WTC11 (cell line): ENCODE results near the gene PEX6. TPM values are rescaled to one million over a fixed set of nuclear protein-coding genes. Genes with fewer than 3 reads are reported as not detected.
A peak's percentile ranks its signal among the peaks of the same experiment; 100 is the strongest.

Experiments used
- ATAC-seq: fragments of 200-7000 bp; cut with Tn5 transposase; 2 replicates; pipeline ENCODE4 v1.10.0; 2021; ENCODE audit warnings: mild to moderate bottlenecking, moderate library complexity
- CTCF ChIA-PET: fragments of 300-600 bp; sonication (Branson Sonifier 250); formaldehyde crosslinking; loops from one replicate; lab custom pipeline; 2021; ENCODE audit warnings: antibody characterized with exemption; lab: Charles Lee
- POLR2A ChIA-PET: fragments of 350-600 bp; sonication (Branson Sonifier 250); formaldehyde crosslinking; loops from one replicate; lab custom pipeline; 2021; ENCODE audit warnings: antibody characterized with exemption; lab: Charles Lee
- DNase-seq: peaks from one replicate; pipeline ENCODE4 v3.0.0; 2021; ENCODE audit warnings: low spot score
- H3K27ac Mint-ChIP-seq: 2 replicates; pipeline ENCODE4 v1.8.0; 2021; ENCODE audit warnings: mixed read lengths
- H3K27me3 Mint-ChIP-seq: 2 replicates; pipeline ENCODE4 v1.8.0; 2021; ENCODE audit warnings: low read depth, mild to moderate bottlenecking, moderate library complexity, mixed read lengths
- H3K36me3 Mint-ChIP-seq: 2 replicates; pipeline ENCODE4 v1.8.0; 2021; ENCODE audit warnings: mixed read lengths
- H3K4me1 Mint-ChIP-seq: 2 replicates; pipeline ENCODE4 v1.8.0; 2022; ENCODE audit warnings: mixed read lengths
- H3K4me3 Mint-ChIP-seq: 2 replicates; pipeline ENCODE4 v1.8.0; 2021; ENCODE audit warnings: mild to moderate bottlenecking, moderate library complexity, mixed read lengths
- H3K9me3 Mint-ChIP-seq: 2 replicates; pipeline ENCODE4 v1.8.0; 2021; ENCODE audit warnings: mixed read lengths
- CREM ChIP-seq: sonication (generic); formaldehyde crosslinking; IDR thresholded peaks from 2 replicates; pipeline ENCODE4 v1.8.1; 2022; ENCODE audit warnings: mild to moderate bottlenecking, missing genetic modification reagents, moderate library complexity
- GABPB1 ChIP-seq: sonication (generic); formaldehyde crosslinking; IDR thresholded peaks from 2 replicates; pipeline ENCODE4 v1.8.1; 2023; ENCODE audit warnings: mild to moderate bottlenecking, missing genetic modification reagents
- GTF2I ChIP-seq: fragments of 250-450 bp; sonication (Bioruptor Pico); conservative IDR thresholded peaks from 2 replicates; pipeline ENCODE4 v1.4.0; 2021; ENCODE audit warnings: mild to moderate bottlenecking
- NFATC4 ChIP-seq: fragments of 250-450 bp; sonication (Bioruptor Pico); IDR thresholded peaks from 2 replicates; pipeline ENCODE4 v1.9.0; 2021; ENCODE audit warnings: mild to moderate bottlenecking
- NFE2L1 ChIP-seq: sonication (generic); formaldehyde crosslinking; IDR thresholded peaks from 2 replicates; pipeline ENCODE4 v1.8.1; 2023; ENCODE audit warnings: missing genetic modification reagents
- RELA ChIP-seq: sonication (generic); formaldehyde crosslinking; IDR thresholded peaks from 2 replicates; pipeline ENCODE4 v1.8.1; 2022; ENCODE audit warnings: missing genetic modification reagents, mild to moderate bottlenecking, borderline replicate concordance
- SOX15 ChIP-seq: fragments of 250-450 bp; sonication (Bioruptor Pico); IDR thresholded peaks from 2 replicates; pipeline ENCODE4 v1.9.0; 2021; ENCODE audit warnings: mild to moderate bottlenecking
- ZNF121 ChIP-seq: sonication (generic); formaldehyde crosslinking; IDR thresholded peaks from 2 replicates; pipeline ENCODE4 v1.8.0; 2023; ENCODE audit warnings: missing genetic modification reagents
- ZNF138 ChIP-seq: sonication (generic); formaldehyde crosslinking; conservative IDR thresholded peaks from 2 replicates; pipeline ENCODE4 v1.8.1; 2022; ENCODE audit warnings: mild to moderate bottlenecking, moderate library complexity, missing genetic modification reagents
- ZNF219 ChIP-seq: sonication (generic); formaldehyde crosslinking; IDR thresholded peaks from 2 replicates; pipeline ENCODE4 v1.8.0; 2023; ENCODE audit warnings: missing genetic modification reagents, mild to moderate bottlenecking, borderline replicate concordance
- ZNF671 ChIP-seq: fragments of 250-450 bp; sonication (Bioruptor Pico); IDR thresholded peaks from 2 replicates; pipeline ENCODE4 v1.8.0; 2021; ENCODE audit warnings: mild to moderate bottlenecking
- total RNA-seq: library from RNA; stranded (reverse); gene quantifications from 3 replicates; pipeline ENCODE4 v1.2.3, GENCODE V29; 2021
- TF ChIP-seq, protein P1 (sequence below): sonication (generic); formaldehyde crosslinking; IDR thresholded peaks from 2 replicates; pipeline ENCODE4 v1.8.1; 2023; ENCODE audit warnings: mild to moderate bottlenecking, missing genetic modification reagents, moderate library complexity
- TF ChIP-seq, protein P2 (sequence below): sonication (generic); formaldehyde crosslinking; IDR thresholded peaks from 2 replicates; pipeline ENCODE4 v1.8.1; 2022; ENCODE audit warnings: mild to moderate bottlenecking, moderate library complexity, missing genetic modification reagents
- TF ChIP-seq, protein P3 (sequence below): sonication (generic); formaldehyde crosslinking; conservative IDR thresholded peaks from 2 replicates; pipeline ENCODE4 v1.8.1; 2022; ENCODE audit warnings: mild to moderate bottlenecking, missing genetic modification reagents
- TF ChIP-seq, protein P4 (sequence below): sonication (generic); formaldehyde crosslinking; IDR thresholded peaks from 2 replicates; pipeline ENCODE4 v1.8.0; 2023; ENCODE audit warnings: mild to moderate bottlenecking, missing genetic modification reagents
- TF ChIP-seq, protein P5 (sequence below): sonication (generic); formaldehyde crosslinking; IDR thresholded peaks from 2 replicates; pipeline ENCODE4 v1.8.1; 2022; ENCODE audit warnings: low read depth, missing genetic modification reagents, borderline replicate concordance
- TF ChIP-seq, protein P6 (sequence below): sonication (generic); formaldehyde crosslinking; IDR thresholded peaks from 2 replicates; pipeline ENCODE4 v1.8.0; 2022; ENCODE audit warnings: mild to moderate bottlenecking, missing genetic modification reagents
- TF ChIP-seq, protein P7 (sequence below): sonication (generic); formaldehyde crosslinking; IDR thresholded peaks from 2 replicates; pipeline ENCODE4 v1.8.1; 2023; ENCODE audit warnings: mild to moderate bottlenecking, missing genetic modification reagents
- TF ChIP-seq, protein P8 (sequence below): sonication (generic); formaldehyde crosslinking; conservative IDR thresholded peaks from 2 replicates; pipeline ENCODE4 v1.8.1; 2023; ENCODE audit warnings: mild to moderate bottlenecking, low read depth, missing genetic modification reagents, moderate library complexity

PEX6 gene
- total RNA-seq, 1 experiment from 2014 or later, result 8.2 TPM

DNA sequence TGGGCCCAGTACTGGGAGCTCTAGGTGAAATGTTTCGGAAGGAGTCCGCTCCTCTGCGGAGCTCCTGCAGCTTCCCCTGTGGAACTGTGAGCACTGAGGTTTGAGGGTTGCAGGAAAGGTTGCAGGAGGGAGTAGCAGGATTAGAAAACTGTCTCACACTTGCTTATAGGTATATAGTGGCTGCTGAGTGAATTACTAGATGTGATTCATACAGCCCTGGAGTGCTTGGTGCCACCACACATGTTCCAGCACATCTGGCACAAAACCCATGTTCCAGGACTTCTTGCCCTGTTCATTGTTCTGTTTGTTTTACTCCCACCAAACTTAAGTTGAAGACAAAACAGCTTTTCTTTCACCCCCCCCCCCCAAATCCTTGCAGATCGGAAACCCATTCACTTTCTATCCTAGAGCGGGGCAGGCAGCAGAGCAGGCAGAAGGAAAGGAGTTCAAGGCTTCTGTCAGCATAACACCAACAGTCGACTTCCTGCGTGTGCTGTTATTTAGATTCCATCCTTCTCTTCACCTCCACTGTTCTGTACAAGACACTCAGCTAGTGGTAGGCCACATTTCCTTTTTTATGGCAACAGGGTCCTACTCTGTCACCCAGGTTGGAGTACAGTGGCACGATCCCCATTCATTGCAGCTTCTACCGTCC, 669 bp upstream of the PEX6 start:
- peak overlapping the region; percentile 91 for H3K4me3 Mint-ChIP-seq
- DNase-seq (no peak), ATAC-seq (0 out of 2 replicates have a peak, but pooled peaks have one; percentile 0)
- ChIA-PET POLR2A (interaction anchor here (0.6 to 1.9 kb wide), 10 partner anchors 14 to 73 kb away, joined by 3 to 11 read pairs (median 3); partner anchors contain the start of genes CNPY3 and GNMT), CTCF (interaction anchor here (1.1 to 3.7 kb wide), 10 partner anchors 11 to 164 kb away, joined by 3 to 19 read pairs (median 5); partner anchors contain the start of genes GNMT, KLHDC3 and MEA1)
- H3K27me3 Mint-ChIP-seq, result no peaks in the 10 kb centered on the region
- peak overlapping the region; percentile 98 for H3K27ac Mint-ChIP-seq
- TF ChIP-seq, protein P1, sequence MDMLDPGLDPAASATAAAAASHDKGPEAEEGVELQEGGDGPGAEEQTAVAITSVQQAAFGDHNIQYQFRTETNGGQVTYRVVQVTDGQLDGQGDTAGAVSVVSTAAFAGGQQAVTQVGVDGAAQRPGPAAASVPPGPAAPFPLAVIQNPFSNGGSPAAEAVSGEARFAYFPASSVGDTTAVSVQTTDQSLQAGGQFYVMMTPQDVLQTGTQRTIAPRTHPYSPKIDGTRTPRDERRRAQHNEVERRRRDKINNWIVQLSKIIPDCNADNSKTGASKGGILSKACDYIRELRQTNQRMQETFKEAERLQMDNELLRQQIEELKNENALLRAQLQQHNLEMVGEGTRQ (CRISPR knock-in tag), result no peak
- TF ChIP-seq GABPB1 (CRISPR knock-in tag), result no peak
- TF ChIP-seq, protein P2, sequence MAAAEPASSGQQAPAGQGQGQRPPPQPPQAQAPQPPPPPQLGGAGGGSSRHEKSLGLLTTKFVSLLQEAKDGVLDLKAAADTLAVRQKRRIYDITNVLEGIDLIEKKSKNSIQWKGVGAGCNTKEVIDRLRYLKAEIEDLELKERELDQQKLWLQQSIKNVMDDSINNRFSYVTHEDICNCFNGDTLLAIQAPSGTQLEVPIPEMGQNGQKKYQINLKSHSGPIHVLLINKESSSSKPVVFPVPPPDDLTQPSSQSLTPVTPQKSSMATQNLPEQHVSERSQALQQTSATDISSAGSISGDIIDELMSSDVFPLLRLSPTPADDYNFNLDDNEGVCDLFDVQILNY (CRISPR knock-in tag), result no peak
- TF ChIP-seq ZNF138 (CRISPR knock-in tag), result no peak
- no peak for TF ChIP-seq ZNF219 (CRISPR knock-in tag)
- no peak for TF ChIP-seq CREM (CRISPR knock-in tag)
- TF ChIP-seq, protein P3, sequence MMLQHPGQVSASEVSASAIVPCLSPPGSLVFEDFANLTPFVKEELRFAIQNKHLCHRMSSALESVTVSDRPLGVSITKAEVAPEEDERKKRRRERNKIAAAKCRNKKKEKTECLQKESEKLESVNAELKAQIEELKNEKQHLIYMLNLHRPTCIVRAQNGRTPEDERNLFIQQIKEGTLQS (CRISPR knock-in tag), result no peak
- no peak for TF ChIP-seq NFE2L1 (CRISPR knock-in tag)
- no peak for TF ChIP-seq GTF2I (CRISPR knock-in tag)
- TF ChIP-seq ZNF121 (CRISPR knock-in tag), result no peak
- TF ChIP-seq, protein P4, sequence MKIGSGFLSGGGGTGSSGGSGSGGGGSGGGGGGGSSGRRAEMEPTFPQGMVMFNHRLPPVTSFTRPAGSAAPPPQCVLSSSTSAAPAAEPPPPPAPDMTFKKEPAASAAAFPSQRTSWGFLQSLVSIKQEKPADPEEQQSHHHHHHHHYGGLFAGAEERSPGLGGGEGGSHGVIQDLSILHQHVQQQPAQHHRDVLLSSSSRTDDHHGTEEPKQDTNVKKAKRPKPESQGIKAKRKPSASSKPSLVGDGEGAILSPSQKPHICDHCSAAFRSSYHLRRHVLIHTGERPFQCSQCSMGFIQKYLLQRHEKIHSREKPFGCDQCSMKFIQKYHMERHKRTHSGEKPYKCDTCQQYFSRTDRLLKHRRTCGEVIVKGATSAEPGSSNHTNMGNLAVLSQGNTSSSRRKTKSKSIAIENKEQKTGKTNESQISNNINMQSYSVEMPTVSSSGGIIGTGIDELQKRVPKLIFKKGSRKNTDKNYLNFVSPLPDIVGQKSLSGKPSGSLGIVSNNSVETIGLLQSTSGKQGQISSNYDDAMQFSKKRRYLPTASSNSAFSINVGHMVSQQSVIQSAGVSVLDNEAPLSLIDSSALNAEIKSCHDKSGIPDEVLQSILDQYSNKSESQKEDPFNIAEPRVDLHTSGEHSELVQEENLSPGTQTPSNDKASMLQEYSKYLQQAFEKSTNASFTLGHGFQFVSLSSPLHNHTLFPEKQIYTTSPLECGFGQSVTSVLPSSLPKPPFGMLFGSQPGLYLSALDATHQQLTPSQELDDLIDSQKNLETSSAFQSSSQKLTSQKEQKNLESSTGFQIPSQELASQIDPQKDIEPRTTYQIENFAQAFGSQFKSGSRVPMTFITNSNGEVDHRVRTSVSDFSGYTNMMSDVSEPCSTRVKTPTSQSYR (CRISPR knock-in tag), result no peak
- TF ChIP-seq RELA, result no peak
- TF ChIP-seq, protein P5, sequence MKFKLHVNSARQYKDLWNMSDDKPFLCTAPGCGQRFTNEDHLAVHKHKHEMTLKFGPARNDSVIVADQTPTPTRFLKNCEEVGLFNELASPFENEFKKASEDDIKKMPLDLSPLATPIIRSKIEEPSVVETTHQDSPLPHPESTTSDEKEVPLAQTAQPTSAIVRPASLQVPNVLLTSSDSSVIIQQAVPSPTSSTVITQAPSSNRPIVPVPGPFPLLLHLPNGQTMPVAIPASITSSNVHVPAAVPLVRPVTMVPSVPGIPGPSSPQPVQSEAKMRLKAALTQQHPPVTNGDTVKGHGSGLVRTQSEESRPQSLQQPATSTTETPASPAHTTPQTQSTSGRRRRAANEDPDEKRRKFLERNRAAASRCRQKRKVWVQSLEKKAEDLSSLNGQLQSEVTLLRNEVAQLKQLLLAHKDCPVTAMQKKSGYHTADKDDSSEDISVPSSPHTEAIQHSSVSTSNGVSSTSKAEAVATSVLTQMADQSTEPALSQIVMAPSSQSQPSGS (CRISPR knock-in tag), result no peak
- TF ChIP-seq, protein P6, sequence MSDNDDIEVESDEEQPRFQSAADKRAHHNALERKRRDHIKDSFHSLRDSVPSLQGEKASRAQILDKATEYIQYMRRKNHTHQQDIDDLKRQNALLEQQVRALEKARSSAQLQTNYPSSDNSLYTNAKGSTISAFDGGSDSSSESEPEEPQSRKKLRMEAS (CRISPR knock-in tag), result no peak
- TF ChIP-seq ZNF671 (CRISPR knock-in tag), result no peak
- TF ChIP-seq, protein P7, sequence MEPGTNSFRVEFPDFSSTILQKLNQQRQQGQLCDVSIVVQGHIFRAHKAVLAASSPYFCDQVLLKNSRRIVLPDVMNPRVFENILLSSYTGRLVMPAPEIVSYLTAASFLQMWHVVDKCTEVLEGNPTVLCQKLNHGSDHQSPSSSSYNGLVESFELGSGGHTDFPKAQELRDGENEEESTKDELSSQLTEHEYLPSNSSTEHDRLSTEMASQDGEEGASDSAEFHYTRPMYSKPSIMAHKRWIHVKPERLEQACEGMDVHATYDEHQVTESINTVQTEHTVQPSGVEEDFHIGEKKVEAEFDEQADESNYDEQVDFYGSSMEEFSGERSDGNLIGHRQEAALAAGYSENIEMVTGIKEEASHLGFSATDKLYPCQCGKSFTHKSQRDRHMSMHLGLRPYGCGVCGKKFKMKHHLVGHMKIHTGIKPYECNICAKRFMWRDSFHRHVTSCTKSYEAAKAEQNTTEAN, result no peak
- no peak for TF ChIP-seq SOX15
- TF ChIP-seq, protein P8, sequence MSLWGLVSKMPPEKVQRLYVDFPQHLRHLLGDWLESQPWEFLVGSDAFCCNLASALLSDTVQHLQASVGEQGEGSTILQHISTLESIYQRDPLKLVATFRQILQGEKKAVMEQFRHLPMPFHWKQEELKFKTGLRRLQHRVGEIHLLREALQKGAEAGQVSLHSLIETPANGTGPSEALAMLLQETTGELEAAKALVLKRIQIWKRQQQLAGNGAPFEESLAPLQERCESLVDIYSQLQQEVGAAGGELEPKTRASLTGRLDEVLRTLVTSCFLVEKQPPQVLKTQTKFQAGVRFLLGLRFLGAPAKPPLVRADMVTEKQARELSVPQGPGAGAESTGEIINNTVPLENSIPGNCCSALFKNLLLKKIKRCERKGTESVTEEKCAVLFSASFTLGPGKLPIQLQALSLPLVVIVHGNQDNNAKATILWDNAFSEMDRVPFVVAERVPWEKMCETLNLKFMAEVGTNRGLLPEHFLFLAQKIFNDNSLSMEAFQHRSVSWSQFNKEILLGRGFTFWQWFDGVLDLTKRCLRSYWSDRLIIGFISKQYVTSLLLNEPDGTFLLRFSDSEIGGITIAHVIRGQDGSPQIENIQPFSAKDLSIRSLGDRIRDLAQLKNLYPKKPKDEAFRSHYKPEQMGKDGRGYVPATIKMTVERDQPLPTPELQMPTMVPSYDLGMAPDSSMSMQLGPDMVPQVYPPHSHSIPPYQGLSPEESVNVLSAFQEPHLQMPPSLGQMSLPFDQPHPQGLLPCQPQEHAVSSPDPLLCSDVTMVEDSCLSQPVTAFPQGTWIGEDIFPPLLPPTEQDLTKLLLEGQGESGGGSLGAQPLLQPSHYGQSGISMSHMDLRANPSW (CRISPR knock-in tag), result no peak
- no peak for TF ChIP-seq NFATC4 (CRISPR knock-in tag)
- no peaks in the 10 kb centered on the region for H3K36me3 Mint-ChIP-seq
- no peaks in the 10 kb centered on the region for H3K9me3 Mint-ChIP-seq
- H3K4me1 Mint-ChIP-seq, result peaks cover 22% of the 10 kb centered on the region
